HuH-7.5 (cell line): Measurements from ENCODE around the gene PFDN5.
"Not testable (repeated sequence)": the region's sequence is repeated elsewhere in the genome, so short reads cannot be mapped to it uniquely, and the experiment has no call there.

Experiments
- DNase-seq: peaks from one replicate; pipeline ENCODE4 v3.0.0; 2011; ENCODE audit warnings: low spot score

PFDN5 gene

GRCh38 chr12:53287741-53288216, 7.6 kb upstream of the PFDN5 start:
- DNase-seq: peak; percentile 69

- DNase-seq: no peak
Observed at GRCh38 chr12:53288322-53288721, 7.0 kb upstream of the PFDN5 start.

GRCh38 chr12:53289891-53290290, 5.5 kb upstream of the PFDN5 start:
- no peak for DNase-seq

GRCh38 chr12:53290661-53291060, 4.7 kb upstream of the PFDN5 start:
- no peak for DNase-seq

- no peak for DNase-seq
Observed at GRCh38 chr12:53292426-53292825, 2.9 kb upstream of the PFDN5 start.

- DNase-seq: no peak
Observed at GRCh38 chr12:53295891-53296219, 513 bp downstream of the PFDN5 start.

- DNase-seq: not testable (repeated sequence)
Observed at GRCh38 chr12:53297106-53297505, 1.8 kb downstream of the PFDN5 start.

- DNase-seq: no peak
Observed at GRCh38 chr12:53298164-53298563, 2.8 kb downstream of the PFDN5 start.

- no peak for DNase-seq
Observed at GRCh38 chr12:53299101-53299453, 3.7 kb downstream of the PFDN5 start.

GRCh38 chr12:53299454-53300180, 4.3 kb downstream of the PFDN5 start, which contains the start of gene MYG1:
MYG1 (plus strand) TSS chr12:53299695; CDS start chr12:53299738, 43 bp downstream.
- peak; percentile 87 for DNase-seq

- DNase-seq: no peak
Observed at GRCh38 chr12:53300187-53300586, 4.8 kb downstream of the PFDN5 start.

- no peak for DNase-seq
Observed at GRCh38 chr12:53302903-53303302, 7.6 kb downstream of the PFDN5 start.

- no peak for DNase-seq
Observed at GRCh38 chr12:53306826-53307225, 11.5 kb downstream of the PFDN5 start.

- DNase-seq: no peak
Observed at GRCh38 chr12:53308276-53308675, 12.9 kb downstream of the PFDN5 start.

GRCh38 chr12:53313996-53314395, 18.7 kb downstream of the PFDN5 start:
- no peak for DNase-seq

- no peak for DNase-seq
Observed at GRCh38 chr12:53320352-53321195, 25.2 kb downstream of the PFDN5 start.

GRCh38 chr12:53324113-53324778, 28.9 kb downstream of the PFDN5 start:
- DNase-seq: no peak

GRCh38 chr12:53324779-53325510, 29.6 kb downstream of the PFDN5 start:
- DNase-seq: peak; percentile 98

- peak; percentile 64 for DNase-seq
Observed at GRCh38 chr12:53325511-53326061, 30.2 kb downstream of the PFDN5 start.

- DNase-seq: no peak
Observed at GRCh38 chr12:53326460-53327185, 31.3 kb downstream of the PFDN5 start.

- DNase-seq: no peak
Observed at GRCh38 chr12:53327435-53328042, 32.2 kb downstream of the PFDN5 start.
